Measurements from ENCODE around the gene LAMB3.

The LAMB3 gene

GRCh38 chr1:209583408-209583807 is 68.8 kb downstream of the LAMB3 start, which contains the start of gene CAMK1G:
TSS of gene CAMK1G (plus strand) at chr1:209583714. CDS start at chr1:209594984, 11,270 bp downstream.
- TF ChIP-seq, protein P1, sequence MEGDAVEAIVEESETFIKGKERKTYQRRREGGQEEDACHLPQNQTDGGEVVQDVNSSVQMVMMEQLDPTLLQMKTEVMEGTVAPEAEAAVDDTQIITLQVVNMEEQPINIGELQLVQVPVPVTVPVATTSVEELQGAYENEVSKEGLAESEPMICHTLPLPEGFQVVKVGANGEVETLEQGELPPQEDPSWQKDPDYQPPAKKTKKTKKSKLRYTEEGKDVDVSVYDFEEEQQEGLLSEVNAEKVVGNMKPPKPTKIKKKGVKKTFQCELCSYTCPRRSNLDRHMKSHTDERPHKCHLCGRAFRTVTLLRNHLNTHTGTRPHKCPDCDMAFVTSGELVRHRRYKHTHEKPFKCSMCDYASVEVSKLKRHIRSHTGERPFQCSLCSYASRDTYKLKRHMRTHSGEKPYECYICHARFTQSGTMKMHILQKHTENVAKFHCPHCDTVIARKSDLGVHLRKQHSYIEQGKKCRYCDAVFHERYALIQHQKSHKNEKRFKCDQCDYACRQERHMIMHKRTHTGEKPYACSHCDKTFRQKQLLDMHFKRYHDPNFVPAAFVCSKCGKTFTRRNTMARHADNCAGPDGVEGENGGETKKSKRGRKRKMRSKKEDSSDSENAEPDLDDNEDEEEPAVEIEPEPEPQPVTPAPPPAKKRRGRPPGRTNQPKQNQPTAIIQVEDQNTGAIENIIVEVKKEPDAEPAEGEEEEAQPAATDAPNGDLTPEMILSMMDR (IDR thresholded peaks at IDR 0.05; ENCODE audit: control extremely low read depth, extremely low read depth, low read depth, missing control alignments) = no peak
- DNase-seq (ENCODE audit: extremely low spot score) = no peak
- POLR2A ChIA-PET = no interaction called here
- CTCF ChIA-PET = interaction anchor here (1.4 to 17.0 kb wide), 9 partner anchors 14 to 165 kb away, joined by 3 to 144 read pairs (median 6); no protein-coding TSS in a partner anchor

DNA sequence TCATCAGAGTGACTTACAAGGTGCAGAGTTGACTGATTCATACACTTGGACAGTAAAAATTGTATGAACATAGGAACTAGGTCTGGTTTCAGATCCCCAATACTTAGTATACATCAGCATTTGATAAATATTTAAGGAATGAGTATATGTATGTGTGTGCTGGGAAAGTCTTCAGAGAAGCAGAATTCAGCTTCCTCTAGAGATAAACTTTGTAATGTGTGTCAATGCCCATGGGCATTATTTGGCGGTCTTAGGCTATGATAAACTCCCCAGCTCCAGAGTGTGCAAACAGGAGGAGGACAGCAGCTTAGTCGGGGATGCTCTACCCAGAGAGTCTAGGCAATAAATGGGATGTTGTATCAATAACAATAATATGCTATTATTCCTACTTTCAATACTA is 71.6 kb downstream of the LAMB3 start:
- ChIA-PET POLR2A (no interaction called here), CTCF (interaction anchor here (1.2 to 17.0 kb wide), 3 partner anchors 11 to 47 kb away, joined by 3 to 144 read pairs (median 8); no protein-coding TSS in a partner anchor)
- no peak for DNase-seq (ENCODE audit: extremely low spot score)
- TF ChIP-seq, protein P1 (IDR thresholded peaks at IDR 0.05; ENCODE audit: control extremely low read depth, extremely low read depth, low read depth, missing control alignments) = no peak

DNA sequence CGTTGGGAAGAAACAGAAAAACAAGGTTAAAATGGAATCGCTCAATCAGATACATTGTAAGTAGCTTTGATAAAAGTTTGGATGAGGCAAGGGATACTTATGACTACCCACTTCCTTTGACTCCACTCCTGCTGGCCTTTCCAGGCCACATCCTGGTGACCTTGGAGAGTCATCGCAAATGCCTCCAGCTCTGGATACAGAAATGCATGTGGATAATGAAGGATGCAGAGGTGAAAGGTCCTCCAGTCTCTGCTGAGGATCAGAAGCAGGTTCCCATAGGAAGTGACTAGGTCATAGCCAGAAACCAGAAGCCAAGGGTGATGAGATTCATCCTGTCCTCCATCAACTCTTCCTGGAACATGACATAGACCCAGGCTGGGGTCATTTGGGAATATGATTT is 74.9 kb downstream of the LAMB3 start:
- no peak for DNase-seq (ENCODE audit: extremely low spot score)
- ChIA-PET POLR2A (no interaction called here), CTCF (interaction anchor here (0.8 to 17.0 kb wide), 29 partner anchors 8 to 283 kb away, joined by 3 to 144 read pairs (median 5); no protein-coding TSS in a partner anchor)

GRCh38 chr1:209576392-209577197 is 75.6 kb downstream of the LAMB3 start:
- CTCF ChIA-PET = interaction anchor here (0.6 to 17.0 kb wide), 35 partner anchors 9 to 328 kb away, joined by 3 to 144 read pairs (median 5); no protein-coding TSS in a partner anchor
- POLR2A ChIA-PET = no interaction called here
- TF ChIP-seq, protein P1 (IDR thresholded peaks at IDR 0.05; ENCODE audit: control extremely low read depth, extremely low read depth, low read depth, missing control alignments) = peak; percentile 91
- DNase-seq (ENCODE audit: extremely low spot score) = peak; percentile 80

More for the DNA sequence above, 74.9 kb downstream of the LAMB3 start:
- TF ChIP-seq, protein P1 (IDR thresholded peaks at IDR 0.05; ENCODE audit: control extremely low read depth, extremely low read depth, low read depth, missing control alignments) = no peak

DNA sequence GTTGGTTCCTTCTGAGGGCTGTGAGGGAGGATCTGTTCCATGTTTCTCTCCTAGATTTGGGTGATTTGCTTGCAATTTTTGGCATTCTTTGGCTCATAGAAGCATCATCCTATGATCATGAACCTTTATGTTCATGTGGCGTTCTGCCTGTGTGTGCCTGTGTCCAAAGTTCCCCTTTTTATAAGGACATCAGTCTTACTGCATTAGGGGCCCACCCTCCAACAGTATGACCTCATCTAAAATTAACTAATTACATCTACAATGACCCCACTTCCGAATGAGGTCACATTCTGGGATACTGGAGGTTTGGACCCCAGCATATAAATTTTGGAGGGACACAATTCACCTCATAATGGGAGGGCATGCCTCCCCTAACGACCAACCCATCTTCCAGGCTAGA is 81.5 kb downstream of the LAMB3 start:
- ChIA-PET POLR2A (no interaction called here), CTCF (interaction anchor here (1.4 to 3.3 kb wide), 9 partner anchors 12 to 440 kb away, joined by 3 to 48 read pairs (median 15); partner anchors contain the start of gene CAMK1G)
- DNase-seq (ENCODE audit: extremely low spot score) = no peak
- TF ChIP-seq, protein P1 (IDR thresholded peaks at IDR 0.05; ENCODE audit: control extremely low read depth, extremely low read depth, low read depth, missing control alignments) = no peak

- POLR2A ChIA-PET = no interaction called here
- TF ChIP-seq, protein P1 (IDR thresholded peaks at IDR 0.05; ENCODE audit: control extremely low read depth, extremely low read depth, low read depth, missing control alignments) = peak; percentile 85
- DNase-seq (ENCODE audit: extremely low spot score) = peak; percentile 55
- CTCF ChIA-PET = interaction anchor here (0.7 to 3.3 kb wide), 40 partner anchors 9 to 441 kb away, joined by 3 to 48 read pairs (median 4); partner anchors contain the start of genes CAMK1G and UTP25
These were observed 82.6 kb downstream of the LAMB3 start for GRCh38 chr1:209569455-209570207.
